ENCODE measurements around the gene BDKRB1. TPM values are rescaled to one million over a fixed set of nuclear protein-coding genes. Genes with fewer than 3 reads are reported as not detected.

Gene BDKRB1
- total RNA-seq, 1 donor from 2014 or later = not detected

GRCh38 chr14:96274122-96274521 is 18.1 kb downstream of the BDKRB1 start:
- peaks cover 0 to 2% (median 2%) of the 10 kb centered on the region in 3 donors for H3K4me1 ChIP-seq (ENCODE audit: control insufficient read depth in 3 of 3, insufficient read depth in 3 of 3, low read length in 3 of 3)
- peaks cover 0 to 3% (median 0%) of the 10 kb centered on the region in 3 donors for H3K36me3 ChIP-seq (ENCODE audit: control insufficient read depth in 3 of 3, insufficient read depth in 3 of 3, low read length in 3 of 3)
- no peak overlapping the region for H3K4me3 ChIP-seq (ENCODE audit: low read length in 3 of 3)
- H3K9ac ChIP-seq (ENCODE audit: low read depth in 1 of 3, low read length in 3 of 3) = no peak overlapping the region
- peaks cover 0 to 8% (median 7%) of the 10 kb centered on the region in 3 donors for H3K9me3 ChIP-seq (ENCODE audit: control insufficient read depth in 3 of 3, low read length in 3 of 3)
- H3K27ac ChIP-seq (ENCODE audit: low read depth, low read length) = no peak overlapping the region
- H3K27me3 ChIP-seq (ENCODE audit: control insufficient read depth in 3 of 3, insufficient read depth in 3 of 3, low read length in 3 of 3) = peaks cover 0 to under 1% (median 0%) of the 10 kb centered on the region in 3 donors

GRCh38 chr14:96274543-96274942 is 18.5 kb downstream of the BDKRB1 start:
- Histone ChIP-seq H3K4me3 (ENCODE audit: low read length in 3 of 3) (no peak overlapping the region), H3K27ac (ENCODE audit: low read depth, low read length) (no peak overlapping the region), H3K9ac (ENCODE audit: low read depth in 1 of 3, low read length in 3 of 3) (no peak overlapping the region), H3K9me3 (ENCODE audit: control insufficient read depth in 3 of 3, low read length in 3 of 3) (peaks cover 0 to 8% (median 7%) of the 10 kb centered on the region in 3 donors), H3K27me3 (ENCODE audit: control insufficient read depth in 3 of 3, insufficient read depth in 3 of 3, low read length in 3 of 3) (no peaks in the 10 kb centered on the region), H3K36me3 (ENCODE audit: control insufficient read depth in 3 of 3, insufficient read depth in 3 of 3, low read length in 3 of 3) (peaks cover 0 to 3% (median 0%) of the 10 kb centered on the region in 3 donors), H3K4me1 (ENCODE audit: control insufficient read depth in 3 of 3, insufficient read depth in 3 of 3, low read length in 3 of 3) (peaks cover 0 to 2% (median 2%) of the 10 kb centered on the region in 3 donors)

GRCh38 chr14:96275177-96276112 is 19.4 kb downstream of the BDKRB1 start:
- Histone ChIP-seq H3K36me3 (ENCODE audit: control insufficient read depth in 3 of 3, insufficient read depth in 3 of 3, low read length in 3 of 3) (peaks cover 0 to 3% (median 0%) of the 10 kb centered on the region in 3 donors), H3K4me3 (ENCODE audit: low read length in 3 of 3) (no peak overlapping the region), H3K27me3 (ENCODE audit: control insufficient read depth in 3 of 3, insufficient read depth in 3 of 3, low read length in 3 of 3) (no peaks in the 10 kb centered on the region), H3K27ac (ENCODE audit: low read depth, low read length) (no peak overlapping the region), H3K9me3 (ENCODE audit: control insufficient read depth in 3 of 3, low read length in 3 of 3) (peaks cover 0 to 8% (median 7%) of the 10 kb centered on the region in 3 donors), H3K9ac (ENCODE audit: low read depth in 1 of 3, low read length in 3 of 3) (no peak overlapping the region), H3K4me1 (ENCODE audit: control insufficient read depth in 3 of 3, insufficient read depth in 3 of 3, low read length in 3 of 3) (peaks cover 0 to 2% (median 0%) of the 10 kb centered on the region in 3 donors)

- Histone ChIP-seq H3K9me3 (ENCODE audit: control insufficient read depth in 3 of 3, low read length in 3 of 3) (peaks cover 0 to 7% (median 5%) of the 10 kb centered on the region in 3 donors), H3K27ac (ENCODE audit: low read depth, low read length) (no peak overlapping the region), H3K36me3 (ENCODE audit: control insufficient read depth in 3 of 3, insufficient read depth in 3 of 3, low read length in 3 of 3) (peaks cover 0 to 11% (median 7%) of the 10 kb centered on the region in 3 donors), H3K27me3 (ENCODE audit: control insufficient read depth in 3 of 3, insufficient read depth in 3 of 3, low read length in 3 of 3) (no peaks in the 10 kb centered on the region), H3K4me1 (ENCODE audit: control insufficient read depth in 3 of 3, insufficient read depth in 3 of 3, low read length in 3 of 3) (no peaks in the 10 kb centered on the region), H3K4me3 (ENCODE audit: low read length in 3 of 3) (no peak overlapping the region), H3K9ac (ENCODE audit: low read depth in 1 of 3, low read length in 3 of 3) (no peak overlapping the region)
Observed at GRCh38 chr14:96277890-96278289, 21.9 kb downstream of the BDKRB1 start.

GRCh38 chr14:96279564-96279963 is 23.6 kb downstream of the BDKRB1 start:
- Histone ChIP-seq H3K9me3 (ENCODE audit: control insufficient read depth in 3 of 3, low read length in 3 of 3) (peaks cover 0 to 7% (median 5%) of the 10 kb centered on the region in 3 donors), H3K36me3 (ENCODE audit: control insufficient read depth in 3 of 3, insufficient read depth in 3 of 3, low read length in 3 of 3) (peaks cover 6 to 17% (median 14%) of the 10 kb centered on the region in 3 donors), H3K27me3 (ENCODE audit: control insufficient read depth in 3 of 3, insufficient read depth in 3 of 3, low read length in 3 of 3) (no peaks in the 10 kb centered on the region), H3K27ac (ENCODE audit: low read depth, low read length) (no peak overlapping the region), H3K4me3 (ENCODE audit: low read length in 3 of 3) (no peak overlapping the region), H3K9ac (ENCODE audit: low read depth in 1 of 3, low read length in 3 of 3) (no peak overlapping the region), H3K4me1 (ENCODE audit: control insufficient read depth in 3 of 3, insufficient read depth in 3 of 3, low read length in 3 of 3) (no peaks in the 10 kb centered on the region)

- Histone ChIP-seq H3K4me1 (ENCODE audit: control insufficient read depth in 3 of 3, insufficient read depth in 3 of 3, low read length in 3 of 3) (no peaks in the 10 kb centered on the region), H3K27me3 (ENCODE audit: control insufficient read depth in 3 of 3, insufficient read depth in 3 of 3, low read length in 3 of 3) (no peaks in the 10 kb centered on the region)
Observed at GRCh38 chr14:96280104-96280503, 24.1 kb downstream of the BDKRB1 start.

GRCh38 chr14:96281486-96281885 is 25.5 kb downstream of the BDKRB1 start:
- Histone ChIP-seq H3K27ac (ENCODE audit: low read depth, low read length) (no peak overlapping the region), H3K27me3 (ENCODE audit: control insufficient read depth in 3 of 3, insufficient read depth in 3 of 3, low read length in 3 of 3) (no peaks in the 10 kb centered on the region), H3K36me3 (ENCODE audit: control insufficient read depth in 3 of 3, insufficient read depth in 3 of 3, low read length in 3 of 3) (peaks cover 6 to 28% (median 22%) of the 10 kb centered on the region in 3 donors), H3K4me3 (ENCODE audit: low read length in 3 of 3) (no peak overlapping the region), H3K9ac (ENCODE audit: low read depth in 1 of 3, low read length in 3 of 3) (no peak overlapping the region), H3K9me3 (ENCODE audit: control insufficient read depth in 3 of 3, low read length in 3 of 3) (peaks cover 0 to 7% (median 5%) of the 10 kb centered on the region in 3 donors), H3K4me1 (ENCODE audit: control insufficient read depth in 3 of 3, insufficient read depth in 3 of 3, low read length in 3 of 3) (no peaks in the 10 kb centered on the region)

More at GRCh38 chr14:96280104-96280503, 24.1 kb downstream of the BDKRB1 start:
- no peak overlapping the region for H3K27ac ChIP-seq (ENCODE audit: low read depth, low read length)
- no peak overlapping the region for H3K4me3 ChIP-seq (ENCODE audit: low read length in 3 of 3)
- H3K9ac ChIP-seq (ENCODE audit: low read depth in 1 of 3, low read length in 3 of 3) = no peak overlapping the region
- H3K9me3 ChIP-seq (ENCODE audit: control insufficient read depth in 3 of 3, low read length in 3 of 3) = peaks cover 0 to 7% (median 5%) of the 10 kb centered on the region in 3 donors
- H3K36me3 ChIP-seq (ENCODE audit: control insufficient read depth in 3 of 3, insufficient read depth in 3 of 3, low read length in 3 of 3) = peaks cover 6 to 18% (median 14%) of the 10 kb centered on the region in 3 donors

GRCh38 chr14:96284008-96284407 is 28.0 kb downstream of the BDKRB1 start:
- H3K9me3 ChIP-seq (ENCODE audit: control insufficient read depth in 3 of 3, low read length in 3 of 3) = no peaks in the 10 kb centered on the region
- H3K4me3 ChIP-seq (ENCODE audit: low read length in 3 of 3) = no peak overlapping the region
- no peaks in the 10 kb centered on the region for H3K4me1 ChIP-seq (ENCODE audit: control insufficient read depth in 3 of 3, insufficient read depth in 3 of 3, low read length in 3 of 3)
- H3K27ac ChIP-seq (ENCODE audit: low read depth, low read length) = no peak overlapping the region
- H3K27me3 ChIP-seq (ENCODE audit: control insufficient read depth in 3 of 3, insufficient read depth in 3 of 3, low read length in 3 of 3) = no peaks in the 10 kb centered on the region
- H3K36me3 ChIP-seq (ENCODE audit: control insufficient read depth in 3 of 3, insufficient read depth in 3 of 3, low read length in 3 of 3) = peaks cover 6 to 47% (median 26%) of the 10 kb centered on the region in 3 donors
- H3K9ac ChIP-seq (ENCODE audit: low read depth in 1 of 3, low read length in 3 of 3) = no peak overlapping the region

- Histone ChIP-seq H3K36me3 (ENCODE audit: control insufficient read depth in 3 of 3, insufficient read depth in 3 of 3, low read length in 3 of 3) (peaks cover 8 to 51% (median 30%) of the 10 kb centered on the region in 3 donors), H3K4me3 (ENCODE audit: low read length in 3 of 3) (no peak overlapping the region), H3K27me3 (ENCODE audit: control insufficient read depth in 3 of 3, insufficient read depth in 3 of 3, low read length in 3 of 3) (no peaks in the 10 kb centered on the region), H3K4me1 (ENCODE audit: control insufficient read depth in 3 of 3, insufficient read depth in 3 of 3, low read length in 3 of 3) (no peaks in the 10 kb centered on the region), H3K27ac (ENCODE audit: low read depth, low read length) (no peak overlapping the region), H3K9ac (ENCODE audit: low read depth in 1 of 3, low read length in 3 of 3) (no peak overlapping the region), H3K9me3 (ENCODE audit: control insufficient read depth in 3 of 3, low read length in 3 of 3) (no peaks in the 10 kb centered on the region)
Observed at GRCh38 chr14:96284430-96284829, 28.4 kb downstream of the BDKRB1 start.

GRCh38 chr14:96285667-96286066 is 29.7 kb downstream of the BDKRB1 start:
- Histone ChIP-seq H3K27me3 (ENCODE audit: control insufficient read depth in 3 of 3, insufficient read depth in 3 of 3, low read length in 3 of 3) (no peaks in the 10 kb centered on the region), H3K36me3 (ENCODE audit: control insufficient read depth in 3 of 3, insufficient read depth in 3 of 3, low read length in 3 of 3) (peaks cover 17 to 63% (median 42%) of the 10 kb centered on the region in 3 donors), H3K9ac (ENCODE audit: low read depth in 1 of 3, low read length in 3 of 3) (no peak overlapping the region), H3K27ac (ENCODE audit: low read depth, low read length) (no peak overlapping the region), H3K9me3 (ENCODE audit: control insufficient read depth in 3 of 3, low read length in 3 of 3) (no peaks in the 10 kb centered on the region), H3K4me3 (ENCODE audit: low read length in 3 of 3) (no peak overlapping the region), H3K4me1 (ENCODE audit: control insufficient read depth in 3 of 3, insufficient read depth in 3 of 3, low read length in 3 of 3) (no peaks in the 10 kb centered on the region)

All from skeletal muscle tissue (tissue), 4 donors.